Keratinocyte (primary cell): Measurements from ENCODE around the gene GRPEL2. TPM values are rescaled to one million over a fixed set of nuclear protein-coding genes. Genes with fewer than 3 reads are reported as not detected.

Source experiments
- DNase-seq: peaks from one replicate; pipeline ENCODE4 v3.0.0-alpha.2; 2011; ENCODE audit warnings: low read depth, missing footprints, low spot score
- FAIRE-seq: peaks from 2 replicates; lab custom pipeline; 2011; peaks lifted over from hg19 to GRCh38; lab: Jason Lieb, UNC
- H2AFZ ChIP-seq: 2 replicates; pipeline ENCODE4 v1.6.0; 2012; ENCODE audit warnings: low read length, control low read depth, inconsistent platforms; ENCODE audit not compliant: control insufficient read depth
- H3K27ac ChIP-seq: 2 replicates; pipeline ENCODE4 v1.5.1; 2011; ENCODE audit warnings: low read length; ENCODE audit not compliant: control insufficient read depth, insufficient read depth
- H3K27me3 ChIP-seq: 3 replicates; pipeline ENCODE4 v1.6.0; 2011; ENCODE audit warnings: low read length; ENCODE audit not compliant: control insufficient read depth, insufficient read depth; ENCODE audit errors: extremely low read depth
- H3K36me3 ChIP-seq, 2 experiments: 2 replicates in 1 of 2; 3 replicates in 1 of 2; pipeline ENCODE4 v1.5.1; 2011; ENCODE audit warnings: low read length in 2 of 2, mild to moderate bottlenecking in 1 of 2; ENCODE audit not compliant: control insufficient read depth in 2 of 2, insufficient read depth in 2 of 2; ENCODE audit errors: extremely low read depth in 1 of 2
- H3K4me1 ChIP-seq: 3 replicates; pipeline ENCODE4 v1.5.1; 2011; ENCODE audit warnings: low read length; ENCODE audit not compliant: control insufficient read depth, insufficient read depth; ENCODE audit errors: extremely low read depth
- H3K4me2 ChIP-seq: 3 replicates; pipeline ENCODE4 v1.6.0; 2011; ENCODE audit warnings: low read depth, low read length; ENCODE audit not compliant: control insufficient read depth, insufficient read depth; ENCODE audit errors: extremely low read depth
- H3K4me3 ChIP-seq, 3 experiments: fragments of 200-600 bp in 1 of 3; sonication (generic) in 1 of 3; 2 replicates in 2 of 3; 3 replicates in 1 of 3; pipeline ENCODE4 v1.5.1; 2011 to 2016; ENCODE audit warnings: low read length in 3 of 3, mild to moderate bottlenecking in 3 of 3, control low read depth in 2 of 3, inconsistent platforms in 1 of 3, low read depth in 1 of 3, mixed read lengths in 1 of 3, mixed run types in 1 of 3, moderate library complexity in 1 of 3; ENCODE audit not compliant: control insufficient read depth in 2 of 3, insufficient read depth in 2 of 3; ENCODE audit errors: extremely low read depth in 1 of 3
- H3K79me2 ChIP-seq: 2 replicates; pipeline ENCODE4 v1.6.0; 2012; ENCODE audit warnings: low read length; ENCODE audit not compliant: control insufficient read depth, insufficient read depth
- H3K9ac ChIP-seq: 3 replicates; pipeline ENCODE4 v1.6.0; 2011; ENCODE audit warnings: low read length; ENCODE audit not compliant: control insufficient read depth, insufficient read depth; ENCODE audit errors: extremely low read depth
- H3K9me1 ChIP-seq: 3 replicates; pipeline ENCODE4 v1.6.0; 2011; ENCODE audit warnings: low read length; ENCODE audit not compliant: control insufficient read depth, insufficient read depth; ENCODE audit errors: extremely low read depth
- H3K9me3 ChIP-seq: 2 replicates; pipeline ENCODE4 v1.5.1; 2012; ENCODE audit warnings: low read depth, low read length; ENCODE audit not compliant: control insufficient read depth
- H4K20me1 ChIP-seq: 3 replicates; pipeline ENCODE4 v1.6.0; 2011; ENCODE audit warnings: low read length; ENCODE audit not compliant: control insufficient read depth, insufficient read depth; ENCODE audit errors: extremely low read depth
- EZH2 ChIP-seq: IDR thresholded peaks from one replicate; pipeline ENCODE4 v1.6.1; 2012; ENCODE audit warnings: inconsistent platforms, mild to moderate bottlenecking, low read length, moderate library complexity
- dilution Hi-C: fragments of 300-500 bp; cut with MboI; formaldehyde crosslinking; loops from one replicate; pipeline ENCODE4 v1.7.0; 2020; ENCODE audit warnings: low sequenced_read_pairs; ENCODE audit not compliant: extremely low pct_ligation_motif_present
- polyA plus RNA-seq, 5 experiments: library from polyadenylated mRNA; depleted of rRNA in 3 of 5; stranded (reverse) in 3 of 5; stranded (forward) in 1 of 5; unstranded in 1 of 5; fragments of >200 nt; gene quantifications; 1 replicate in 1 of 5; 2 replicates in 3 of 5; 3 replicates in 1 of 5; pipeline versions ENCODE4 v1.2.1 to v1.2.3, GENCODE V29; 2011 to 2012; ENCODE audit warnings: missing spikeins in 2 of 5, low read depth in 1 of 5, low replicate concordance in 1 of 5
- TF ChIP-seq, protein P1 (sequence below), 3 experiments: IDR thresholded peaks in 1 of 3; conservative IDR thresholded peaks in 1 of 3; optimal IDR thresholded peaks in 1 of 3; 2 replicates in 2 of 3; 3 replicates in 1 of 3; pipeline versions ENCODE3 to v1.5.1; 2011; ENCODE audit warnings: low read length in 3 of 3, mild to moderate bottlenecking in 3 of 3, moderate library complexity in 2 of 3, control low read depth in 1 of 3, inconsistent platforms in 1 of 3; ENCODE audit not compliant: insufficient read depth in 2 of 3; ENCODE audit errors: extremely low read depth in 1 of 3

GRPEL2 gene
- polyA plus RNA-seq, 1 donor (not counting 4 experiments of a cell fraction or from before 2014, with no cell fraction given): 17.5 TPM

DNA sequence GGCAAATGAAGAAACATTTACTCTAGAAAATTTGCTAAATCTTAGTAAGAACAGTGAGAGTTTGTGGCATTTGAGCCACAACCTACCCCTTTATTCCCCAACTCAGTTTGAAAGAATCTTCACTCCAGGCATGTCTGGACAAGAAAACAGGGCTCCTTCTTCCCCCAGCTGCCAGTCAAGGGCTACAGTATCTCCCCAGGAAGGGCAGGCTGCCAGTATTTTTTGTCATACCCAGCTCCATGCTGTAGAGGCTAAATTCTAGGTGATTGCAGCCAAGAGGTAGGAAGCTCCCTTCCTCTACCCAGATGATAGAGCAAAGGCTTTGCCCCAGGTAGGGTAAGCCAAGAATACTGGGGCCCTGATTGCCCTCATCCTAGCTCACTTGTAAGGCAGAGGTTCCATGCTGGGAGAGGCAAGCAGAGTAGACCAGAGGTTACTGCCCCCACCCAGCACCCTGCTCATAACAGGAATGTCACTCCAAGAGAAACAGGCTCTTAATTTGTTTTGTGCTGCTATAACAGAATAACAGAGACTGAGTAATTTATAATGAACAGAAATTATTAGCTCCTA, 20.0 kb upstream of the GRPEL2 start:
- Histone ChIP-seq H3K4me1 (peaks cover 33% of the 10 kb centered on the region), H2AFZ (peak overlapping the region; percentile 4)
- DNase-seq: peak; percentile 67

DNA sequence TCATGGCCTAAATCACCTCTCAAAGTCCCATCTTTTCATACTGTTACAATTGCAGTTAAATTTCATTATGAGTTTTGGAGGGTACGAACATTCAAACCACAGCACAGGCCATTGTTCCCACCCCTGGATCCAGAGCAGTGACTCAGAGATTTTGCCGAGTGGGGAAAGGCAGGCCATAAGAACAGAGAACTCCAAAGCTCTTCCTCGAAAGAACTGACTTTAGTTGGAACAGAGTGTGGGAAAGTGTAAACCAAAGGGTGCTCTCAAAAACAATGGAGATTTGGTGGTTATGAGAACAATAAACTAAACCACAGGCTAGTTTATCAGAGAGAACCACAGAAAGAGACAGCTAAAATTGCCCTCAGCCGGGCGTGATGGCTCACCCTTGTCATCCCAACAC, 19.4 kb upstream of the GRPEL2 start:
- dilution Hi-C loops: no loop called here
- Histone ChIP-seq H3K36me3 (peaks cover 2 to 4% of the 10 kb centered on the region in 2 experiments), H3K9me1 (peaks cover 2% of the 10 kb centered on the region), H3K79me2 (no peaks in the 10 kb centered on the region), H2AFZ (no peak overlapping the region), H3K9ac (no peak overlapping the region), H3K27ac (peak overlapping the region; percentile 29), H3K4me2 (no peak overlapping the region), H3K9me3 (no peaks in the 10 kb centered on the region), H3K4me1 (peaks cover 27% of the 10 kb centered on the region), H3K27me3 (no peaks in the 10 kb centered on the region), H4K20me1 (no peaks in the 10 kb centered on the region), H3K4me3 (no peak overlapping the region)
- TF ChIP-seq, protein P1, sequence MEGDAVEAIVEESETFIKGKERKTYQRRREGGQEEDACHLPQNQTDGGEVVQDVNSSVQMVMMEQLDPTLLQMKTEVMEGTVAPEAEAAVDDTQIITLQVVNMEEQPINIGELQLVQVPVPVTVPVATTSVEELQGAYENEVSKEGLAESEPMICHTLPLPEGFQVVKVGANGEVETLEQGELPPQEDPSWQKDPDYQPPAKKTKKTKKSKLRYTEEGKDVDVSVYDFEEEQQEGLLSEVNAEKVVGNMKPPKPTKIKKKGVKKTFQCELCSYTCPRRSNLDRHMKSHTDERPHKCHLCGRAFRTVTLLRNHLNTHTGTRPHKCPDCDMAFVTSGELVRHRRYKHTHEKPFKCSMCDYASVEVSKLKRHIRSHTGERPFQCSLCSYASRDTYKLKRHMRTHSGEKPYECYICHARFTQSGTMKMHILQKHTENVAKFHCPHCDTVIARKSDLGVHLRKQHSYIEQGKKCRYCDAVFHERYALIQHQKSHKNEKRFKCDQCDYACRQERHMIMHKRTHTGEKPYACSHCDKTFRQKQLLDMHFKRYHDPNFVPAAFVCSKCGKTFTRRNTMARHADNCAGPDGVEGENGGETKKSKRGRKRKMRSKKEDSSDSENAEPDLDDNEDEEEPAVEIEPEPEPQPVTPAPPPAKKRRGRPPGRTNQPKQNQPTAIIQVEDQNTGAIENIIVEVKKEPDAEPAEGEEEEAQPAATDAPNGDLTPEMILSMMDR (optimal IDR thresholded peaks at IDR 0.05 in 1 of 3, IDR thresholded peaks at IDR 0.05 in 1 of 3, conservative IDR thresholded peaks at IDR 0.05 in 1 of 3; ENCODE audit: extremely low read depth in 1 of 3, insufficient read depth in 2 of 3, low read length in 3 of 3): no peak
- TF ChIP-seq EZH2: no peak
- FAIRE-seq: no peak
- no peak for DNase-seq

More for the DNA sequence above, 20.0 kb upstream of the GRPEL2 start:
- TF ChIP-seq, protein P1 (optimal IDR thresholded peaks at IDR 0.05 in 1 of 3, IDR thresholded peaks at IDR 0.05 in 1 of 3, conservative IDR thresholded peaks at IDR 0.05 in 1 of 3; ENCODE audit: extremely low read depth in 1 of 3, insufficient read depth in 2 of 3, low read length in 3 of 3): no peak
- TF ChIP-seq EZH2: no peak
- Histone ChIP-seq H3K4me3 (no peak overlapping the region), H3K27me3 (no peaks in the 10 kb centered on the region), H3K79me2 (no peaks in the 10 kb centered on the region), H3K9ac (no peak overlapping the region), H3K9me3 (no peaks in the 10 kb centered on the region), H4K20me1 (no peaks in the 10 kb centered on the region), H3K36me3 (peaks cover 2 to 4% of the 10 kb centered on the region in 2 experiments), H3K9me1 (peaks cover 2% of the 10 kb centered on the region), H3K27ac (peak overlapping the region; percentile 47), H3K4me2 (peak overlapping the region; percentile 65)
- FAIRE-seq: peak; percentile 83
- dilution Hi-C loops: no loop called here
